ENCODE data around the gene TOGARAM2.

TOGARAM2 gene

GRCh38 chr2:28981016-28981441, at the start of gene TOGARAM2:
TOGARAM2 (plus strand) TSS chr2:28981298; CDS start chr2:28994835, 13,537 bp downstream.
- TF ChIP-seq CTCF (IDR thresholded peaks at IDR 0.05; ENCODE audit: borderline replicate concordance, control extremely low read depth, extremely low read depth, insufficient read depth, missing control alignments) = no peak
- in situ Hi-C loops (cut with MboI; ENCODE audit: low sequenced_read_pairs, unreplicated experiment) = no loop called here
- peak; percentile 18 for DNase-seq (ENCODE audit: low spot score)

GRCh38 chr2:28934769-28935168, 46.3 kb upstream of the TOGARAM2 start:
- TF ChIP-seq CTCF (IDR thresholded peaks at IDR 0.05; ENCODE audit: borderline replicate concordance, control extremely low read depth, extremely low read depth, insufficient read depth, missing control alignments) = no peak
- DNase-seq (ENCODE audit: low spot score) = no peak
- in situ Hi-C loops (cut with MboI; ENCODE audit: low sequenced_read_pairs, unreplicated experiment) = no loop called here

- in situ Hi-C loops (cut with MboI; ENCODE audit: low sequenced_read_pairs, unreplicated experiment) = no loop called here
- DNase-seq (ENCODE audit: low spot score) = no peak
- TF ChIP-seq CTCF (IDR thresholded peaks at IDR 0.05; ENCODE audit: borderline replicate concordance, control extremely low read depth, extremely low read depth, insufficient read depth, missing control alignments) = no peak
Measured at GRCh38 chr2:28941008-28941407, 40.1 kb upstream of the TOGARAM2 start.

GRCh38 chr2:28944535-28945248, 36.4 kb upstream of the TOGARAM2 start:
- TF ChIP-seq CTCF (IDR thresholded peaks at IDR 0.05; ENCODE audit: borderline replicate concordance, control extremely low read depth, extremely low read depth, insufficient read depth, missing control alignments) = no peak
- in situ Hi-C loops (cut with MboI; ENCODE audit: low sequenced_read_pairs, unreplicated experiment) = no loop called here
- DNase-seq (ENCODE audit: low spot score) = no peak

- DNase-seq (ENCODE audit: low spot score) = no peak
- TF ChIP-seq CTCF (IDR thresholded peaks at IDR 0.05; ENCODE audit: borderline replicate concordance, control extremely low read depth, extremely low read depth, insufficient read depth, missing control alignments) = no peak
- in situ Hi-C loops (cut with MboI; ENCODE audit: low sequenced_read_pairs, unreplicated experiment) = no loop called here
Measured at GRCh38 chr2:28948160-28948559, 32.9 kb upstream of the TOGARAM2 start.

GRCh38 chr2:28949190-28949589, 31.9 kb upstream of the TOGARAM2 start:
- in situ Hi-C loops (cut with MboI; ENCODE audit: low sequenced_read_pairs, unreplicated experiment) = no loop called here
- TF ChIP-seq CTCF (IDR thresholded peaks at IDR 0.05; ENCODE audit: borderline replicate concordance, control extremely low read depth, extremely low read depth, insufficient read depth, missing control alignments) = no peak
- no peak for DNase-seq (ENCODE audit: low spot score)

Measured in GM13976 (cell line).